GM12865 (cell line): ENCODE results near the gene HPS4.

ENCODE experiments used
- DNase-seq: peaks from one replicate; pipeline ENCODE4 v3.0.0; 2010; ENCODE audit warnings: low read depth
- H3K4me3 ChIP-seq: 2 replicates; pipeline ENCODE4 v1.5.1; 2011; ENCODE audit warnings: mild to moderate bottlenecking, low read depth, low read length, control low read depth
- TF ChIP-seq, protein P1 (sequence below): IDR thresholded peaks from 2 replicates; pipeline ENCODE4 v1.5.1; 2011; ENCODE audit warnings: low read length, control low read depth, low read depth, inconsistent platforms; ENCODE audit not compliant: insufficient read depth; ENCODE audit errors: missing control alignments

HPS4 gene

DNA sequence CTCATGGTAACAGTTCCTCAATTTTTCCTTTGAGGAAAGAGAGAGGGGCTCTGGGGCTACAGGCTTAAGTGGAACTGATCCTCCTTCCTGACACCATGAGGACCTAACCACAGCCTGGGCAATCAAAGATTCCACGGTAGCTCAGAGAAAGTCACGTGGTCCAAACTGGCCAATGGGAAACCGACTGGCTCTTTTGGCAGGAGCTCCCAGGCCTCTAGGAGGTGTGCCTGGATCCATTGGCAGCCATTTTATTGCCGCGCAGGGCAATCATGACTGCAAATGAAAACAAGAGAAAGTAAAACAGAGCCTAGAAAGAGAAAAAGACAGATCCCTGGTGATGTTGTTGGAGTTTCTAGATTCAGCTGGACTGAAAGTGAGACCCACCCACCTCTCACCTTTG lies 81.9 kb downstream of the HPS4 start:
- no peak for DNase-seq
- no peak overlapping the region for H3K4me3 ChIP-seq
- TF ChIP-seq, protein P1, sequence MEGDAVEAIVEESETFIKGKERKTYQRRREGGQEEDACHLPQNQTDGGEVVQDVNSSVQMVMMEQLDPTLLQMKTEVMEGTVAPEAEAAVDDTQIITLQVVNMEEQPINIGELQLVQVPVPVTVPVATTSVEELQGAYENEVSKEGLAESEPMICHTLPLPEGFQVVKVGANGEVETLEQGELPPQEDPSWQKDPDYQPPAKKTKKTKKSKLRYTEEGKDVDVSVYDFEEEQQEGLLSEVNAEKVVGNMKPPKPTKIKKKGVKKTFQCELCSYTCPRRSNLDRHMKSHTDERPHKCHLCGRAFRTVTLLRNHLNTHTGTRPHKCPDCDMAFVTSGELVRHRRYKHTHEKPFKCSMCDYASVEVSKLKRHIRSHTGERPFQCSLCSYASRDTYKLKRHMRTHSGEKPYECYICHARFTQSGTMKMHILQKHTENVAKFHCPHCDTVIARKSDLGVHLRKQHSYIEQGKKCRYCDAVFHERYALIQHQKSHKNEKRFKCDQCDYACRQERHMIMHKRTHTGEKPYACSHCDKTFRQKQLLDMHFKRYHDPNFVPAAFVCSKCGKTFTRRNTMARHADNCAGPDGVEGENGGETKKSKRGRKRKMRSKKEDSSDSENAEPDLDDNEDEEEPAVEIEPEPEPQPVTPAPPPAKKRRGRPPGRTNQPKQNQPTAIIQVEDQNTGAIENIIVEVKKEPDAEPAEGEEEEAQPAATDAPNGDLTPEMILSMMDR: no peak
